ENCODE measurements around the gene FCER1G.

The FCER1G gene

DNA sequence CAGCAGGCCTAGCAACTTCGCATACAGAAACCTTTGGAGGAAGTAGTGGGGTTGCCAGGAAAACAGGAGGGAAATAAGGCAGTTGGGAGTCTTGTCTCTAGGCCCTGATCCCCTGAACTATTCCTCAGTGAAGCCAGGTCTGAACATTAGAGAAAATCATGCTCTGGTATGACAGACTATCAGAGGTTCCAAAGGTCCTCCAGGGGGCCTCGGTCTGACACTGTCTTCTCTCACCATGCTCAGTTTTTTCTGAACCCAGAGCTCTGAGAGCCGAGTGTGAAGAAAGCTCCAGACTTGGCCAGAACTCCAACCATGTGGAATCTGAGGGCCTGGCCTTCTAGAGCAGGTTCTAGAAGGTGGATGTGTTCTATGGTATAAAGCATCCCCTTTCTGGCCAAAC is 14.8 kb downstream of the FCER1G start:
- Histone ChIP-seq H4K20me1 (ENCODE audit: insufficient read depth, low read length, poor library complexity, severe bottlenecking) (no peaks in the 10 kb centered on the region), H3K4me3 (ENCODE audit: low read length, poor library complexity, severe bottlenecking) (no peak overlapping the region)
- no peak for TF ChIP-seq EZH2phosphoT487 (IDR thresholded peaks at IDR 0.05; ENCODE audit: borderline replicate concordance)
- TF ChIP-seq, protein P1, sequence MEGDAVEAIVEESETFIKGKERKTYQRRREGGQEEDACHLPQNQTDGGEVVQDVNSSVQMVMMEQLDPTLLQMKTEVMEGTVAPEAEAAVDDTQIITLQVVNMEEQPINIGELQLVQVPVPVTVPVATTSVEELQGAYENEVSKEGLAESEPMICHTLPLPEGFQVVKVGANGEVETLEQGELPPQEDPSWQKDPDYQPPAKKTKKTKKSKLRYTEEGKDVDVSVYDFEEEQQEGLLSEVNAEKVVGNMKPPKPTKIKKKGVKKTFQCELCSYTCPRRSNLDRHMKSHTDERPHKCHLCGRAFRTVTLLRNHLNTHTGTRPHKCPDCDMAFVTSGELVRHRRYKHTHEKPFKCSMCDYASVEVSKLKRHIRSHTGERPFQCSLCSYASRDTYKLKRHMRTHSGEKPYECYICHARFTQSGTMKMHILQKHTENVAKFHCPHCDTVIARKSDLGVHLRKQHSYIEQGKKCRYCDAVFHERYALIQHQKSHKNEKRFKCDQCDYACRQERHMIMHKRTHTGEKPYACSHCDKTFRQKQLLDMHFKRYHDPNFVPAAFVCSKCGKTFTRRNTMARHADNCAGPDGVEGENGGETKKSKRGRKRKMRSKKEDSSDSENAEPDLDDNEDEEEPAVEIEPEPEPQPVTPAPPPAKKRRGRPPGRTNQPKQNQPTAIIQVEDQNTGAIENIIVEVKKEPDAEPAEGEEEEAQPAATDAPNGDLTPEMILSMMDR (conservative IDR thresholded peaks at IDR 0.05; ENCODE audit: low read length): peak; percentile 51

DNA sequence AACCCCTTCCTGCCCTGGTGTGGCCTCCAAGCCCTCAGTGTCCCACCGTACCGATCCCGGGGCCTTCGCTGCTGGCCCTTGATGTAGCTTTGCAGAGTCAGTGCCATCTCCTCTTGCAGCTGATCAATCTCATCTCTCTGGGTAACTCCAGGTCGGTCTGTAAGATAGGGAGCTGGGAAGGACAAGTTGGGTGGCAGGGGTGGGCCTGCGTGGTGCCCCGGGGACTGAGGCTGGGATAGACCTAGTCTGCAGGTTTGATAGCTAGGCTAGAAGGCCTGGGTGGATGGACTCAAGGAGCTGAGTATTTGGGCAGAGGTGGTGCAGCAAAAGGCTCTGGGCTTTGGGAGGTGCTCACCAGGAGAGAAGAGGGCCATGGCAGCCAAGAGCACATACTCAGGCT is 15.7 kb downstream of the FCER1G start:
- Histone ChIP-seq H3K27me3 (ENCODE audit: insufficient read depth, low read length, poor library complexity, severe bottlenecking) (no peaks in the 10 kb centered on the region), H3K4me3 (ENCODE audit: low read length, poor library complexity, severe bottlenecking) (no peak overlapping the region), H4K20me1 (ENCODE audit: insufficient read depth, low read length, poor library complexity, severe bottlenecking) (no peaks in the 10 kb centered on the region), H3K9ac (ENCODE audit: low read depth, low read length, poor library complexity, severe bottlenecking) (no peak overlapping the region), H3K9me3 (ENCODE audit: insufficient read depth, low read depth, low read length) (no peaks in the 10 kb centered on the region), H3F3A (ENCODE audit: low read depth) (no peaks in the 10 kb centered on the region), H3K9me2 (replicated peaks; ENCODE audit: low read depth, low read length) (no peaks in the 10 kb centered on the region), H3K4me1 (ENCODE audit: insufficient read depth, low read length, poor library complexity, severe bottlenecking) (peaks cover 16% of the 10 kb centered on the region), H2AFZ (ENCODE audit: low read length) (no peak overlapping the region), H3K36me3 (ENCODE audit: insufficient read depth, low read length) (no peaks in the 10 kb centered on the region; the same call in 1 of the 2 replicates), H3K79me2 (ENCODE audit: insufficient read depth, low read length) (0 out of 2 replicates have a peak, but pooled peaks cover 4% of the 10 kb centered on the region), H3K4me2 (ENCODE audit: low read depth, low read length, poor library complexity, severe bottlenecking) (no peak overlapping the region)
- TF ChIP-seq EZH2phosphoT487 (IDR thresholded peaks at IDR 0.05; ENCODE audit: borderline replicate concordance): no peak
- TF ChIP-seq, protein P1 (conservative IDR thresholded peaks at IDR 0.05; ENCODE audit: low read length): no peak

More for the DNA sequence above, 14.8 kb downstream of the FCER1G start:
- Histone ChIP-seq H3K79me2 (ENCODE audit: insufficient read depth, low read length) (0 out of 2 replicates have a peak, but pooled peaks cover 4% of the 10 kb centered on the region), H3K9ac (ENCODE audit: low read depth, low read length, poor library complexity, severe bottlenecking) (no peak overlapping the region), H2AFZ (ENCODE audit: low read length) (no peak overlapping the region), H3K9me2 (replicated peaks; ENCODE audit: low read depth, low read length) (no peaks in the 10 kb centered on the region), H3K4me1 (ENCODE audit: insufficient read depth, low read length, poor library complexity, severe bottlenecking) (peaks cover 21% of the 10 kb centered on the region), H3K4me2 (ENCODE audit: low read depth, low read length, poor library complexity, severe bottlenecking) (no peak overlapping the region), H3K36me3 (ENCODE audit: insufficient read depth, low read length) (no peaks in the 10 kb centered on the region; the same call in 1 of the 2 replicates), H3K27me3 (ENCODE audit: insufficient read depth, low read length, poor library complexity, severe bottlenecking) (no peaks in the 10 kb centered on the region), H3K9me3 (ENCODE audit: insufficient read depth, low read depth, low read length) (no peaks in the 10 kb centered on the region), H3F3A (ENCODE audit: low read depth) (no peaks in the 10 kb centered on the region)

DNA sequence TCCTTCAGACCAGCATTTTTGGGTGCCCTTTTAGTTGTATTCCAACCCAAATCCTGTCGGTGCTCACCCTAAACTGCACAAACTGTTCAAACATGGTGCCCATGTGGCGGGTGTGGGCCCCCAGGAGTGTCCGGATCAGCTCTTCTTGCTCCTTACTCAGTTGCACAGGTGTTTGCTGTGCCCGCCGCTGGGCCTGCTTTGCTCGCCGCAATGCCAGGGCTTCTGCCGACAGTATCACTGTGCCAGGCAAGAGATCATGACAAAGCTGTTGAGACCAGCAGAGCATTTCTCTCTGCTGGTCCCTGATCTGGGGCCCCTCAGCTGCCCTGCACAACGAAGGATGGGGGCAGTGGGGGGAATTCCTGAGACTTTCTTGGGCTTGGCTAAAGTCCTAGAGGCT is 18.0 kb downstream of the FCER1G start:
- Histone ChIP-seq H3K9ac (ENCODE audit: low read depth, low read length, poor library complexity, severe bottlenecking) (no peak overlapping the region), H3K4me2 (ENCODE audit: low read depth, low read length, poor library complexity, severe bottlenecking) (no peak overlapping the region), H2AFZ (ENCODE audit: low read length) (no peak overlapping the region), H3F3A (ENCODE audit: low read depth) (no peaks in the 10 kb centered on the region), H3K36me3 (ENCODE audit: insufficient read depth, low read length) (no peaks in the 10 kb centered on the region; the same call in 1 of the 2 replicates), H3K9me3 (ENCODE audit: insufficient read depth, low read depth, low read length) (no peaks in the 10 kb centered on the region), H3K27me3 (ENCODE audit: insufficient read depth, low read length, poor library complexity, severe bottlenecking) (no peaks in the 10 kb centered on the region), H3K4me1 (ENCODE audit: insufficient read depth, low read length, poor library complexity, severe bottlenecking) (no peaks in the 10 kb centered on the region), H3K79me2 (ENCODE audit: insufficient read depth, low read length) (no peaks in the 10 kb centered on the region), H3K9me2 (replicated peaks; ENCODE audit: low read depth, low read length) (no peaks in the 10 kb centered on the region), H3K4me3 (ENCODE audit: low read length, poor library complexity, severe bottlenecking) (no peak overlapping the region), H4K20me1 (ENCODE audit: insufficient read depth, low read length, poor library complexity, severe bottlenecking) (no peaks in the 10 kb centered on the region)
- TF ChIP-seq, protein P1 (conservative IDR thresholded peaks at IDR 0.05; ENCODE audit: low read length): no peak
- no peak for TF ChIP-seq EZH2phosphoT487 (IDR thresholded peaks at IDR 0.05; ENCODE audit: borderline replicate concordance)

Data from Loucy (cell line).